Fibroblast of skin of right biceps (primary cell): ENCODE data around the gene LVRN.

Source experiments
- DNase-seq: peaks from one replicate; pipeline ENCODE4 v3.0.0-alpha.2; 2013

LVRN gene

DNA sequence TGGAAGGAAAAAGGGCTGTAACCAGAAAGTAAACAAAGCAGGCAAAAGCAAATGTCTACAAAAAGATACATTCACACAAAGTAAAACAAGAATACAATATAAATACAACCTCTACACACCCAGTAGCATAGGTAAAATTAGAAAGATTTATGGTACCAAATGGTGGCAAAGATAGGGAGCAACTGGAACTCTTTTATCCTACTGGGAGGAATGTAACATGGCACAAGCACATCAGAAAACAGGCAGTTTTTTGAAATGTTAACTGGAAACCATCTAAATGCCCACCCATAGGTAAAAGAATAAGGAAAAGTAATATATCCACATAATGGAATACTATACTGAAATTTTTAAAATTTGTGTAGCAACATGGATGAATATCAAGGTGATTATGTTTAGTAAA lies 61.3 kb downstream of the LVRN start:
- no peak for DNase-seq

- DNase-seq = no peak
Observed at GRCh38 chr5:116025866-116026265, 63.6 kb downstream of the LVRN start.

DNA sequence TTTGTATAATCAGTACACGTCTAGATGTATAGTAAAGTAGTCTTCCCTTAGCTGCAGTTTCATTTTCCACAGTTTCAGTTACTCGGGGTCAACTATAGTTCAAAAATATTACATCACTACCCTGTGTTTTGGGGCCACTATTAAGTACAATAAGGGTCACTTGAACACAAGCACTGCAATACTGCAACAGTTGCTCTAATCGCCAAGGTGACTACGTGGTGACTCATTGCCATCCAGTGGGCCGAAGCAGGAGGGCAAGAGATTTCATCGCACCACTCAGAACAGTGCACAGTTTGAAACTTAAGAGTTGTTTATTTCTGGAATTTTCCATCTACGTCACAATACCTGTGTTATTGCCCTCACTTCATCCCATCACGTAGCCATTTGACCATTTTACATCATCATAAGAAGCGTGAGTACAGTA lies 69.8 kb downstream of the LVRN start, which contains the start of gene ARL14EPL:
TSS of gene ARL14EPL (plus strand) at position 379 of the 424 bp plus-strand sequence. CDS start 18,994 bp downstream, outside the sequence.
- DNase-seq = peak; percentile 77

GRCh38 chr5:116032991-116033390 lies 70.7 kb downstream of the LVRN start:
- no peak for DNase-seq

DNA sequence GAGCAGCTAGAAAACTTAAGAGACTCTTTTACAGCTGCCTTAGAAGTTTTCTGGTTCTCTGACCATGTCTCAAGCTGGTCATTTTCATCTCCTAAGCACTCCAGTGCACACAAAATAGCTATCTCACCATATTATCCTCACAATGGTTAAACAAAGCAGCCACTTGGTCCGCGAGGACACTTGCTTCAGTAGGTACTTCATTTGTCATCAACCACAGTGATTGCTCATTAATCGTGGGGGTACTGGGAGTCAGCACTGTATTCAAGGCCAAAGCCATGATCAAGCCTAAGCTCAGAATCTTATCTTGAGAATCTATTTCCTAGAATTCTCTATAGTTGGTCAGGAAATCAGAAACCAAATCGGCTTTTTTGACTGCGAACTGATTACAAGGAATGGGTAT lies 72.8 kb downstream of the LVRN start:
- no peak for DNase-seq

DNA sequence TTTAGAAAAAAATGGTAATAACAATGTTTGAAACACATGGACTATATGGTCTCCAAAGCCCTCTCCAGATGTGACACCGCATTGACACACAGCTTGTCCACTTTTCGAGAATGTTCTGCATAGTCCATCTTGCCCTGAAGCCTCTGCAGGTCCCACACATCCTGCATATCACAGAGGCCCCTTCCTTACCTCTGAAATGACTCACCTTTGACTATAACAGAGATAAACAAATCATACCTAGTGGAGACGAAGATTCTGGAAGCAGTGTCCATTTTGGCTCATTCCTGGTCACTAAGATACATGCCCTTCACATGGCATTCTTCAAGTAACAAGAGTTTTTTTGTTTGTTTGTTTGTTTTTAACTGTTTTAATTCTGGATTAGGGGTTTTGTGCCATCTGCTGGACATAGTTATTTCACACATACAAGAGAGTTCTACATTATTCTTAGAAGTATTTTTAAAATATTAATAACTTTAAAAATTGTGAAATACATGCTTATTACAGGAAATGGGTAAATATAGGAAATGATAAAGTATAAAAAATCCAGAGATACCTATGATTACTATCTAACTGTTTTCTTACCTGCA lies 75.1 kb downstream of the LVRN start:
- DNase-seq = no peak

GRCh38 chr5:116038817-116039216 lies 76.5 kb downstream of the LVRN start:
- no peak for DNase-seq

GRCh38 chr5:116042375-116042774 lies 80.1 kb downstream of the LVRN start:
- no peak for DNase-seq

DNA sequence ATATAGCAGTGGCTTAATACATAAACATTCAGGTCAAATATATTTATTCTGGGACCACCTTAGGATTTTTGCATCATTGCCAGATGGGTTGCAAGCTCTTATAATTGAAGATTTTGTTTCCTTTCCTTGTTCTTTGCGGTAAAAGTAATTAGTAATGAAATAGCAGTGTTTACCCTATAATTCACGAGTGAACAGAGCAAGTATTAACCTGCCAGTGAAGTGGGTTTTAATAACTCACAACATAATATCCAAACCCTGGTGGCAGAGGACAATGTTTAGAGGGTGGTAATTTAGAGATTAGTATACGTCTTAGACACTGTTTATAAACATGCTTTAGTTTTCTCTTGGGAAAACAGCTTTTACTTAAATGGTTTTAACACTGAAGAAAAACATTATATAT lies 81.8 kb downstream of the LVRN start:
- no peak for DNase-seq

- DNase-seq = no peak
Observed at GRCh38 chr5:116045821-116046220, 83.5 kb downstream of the LVRN start.

DNA sequence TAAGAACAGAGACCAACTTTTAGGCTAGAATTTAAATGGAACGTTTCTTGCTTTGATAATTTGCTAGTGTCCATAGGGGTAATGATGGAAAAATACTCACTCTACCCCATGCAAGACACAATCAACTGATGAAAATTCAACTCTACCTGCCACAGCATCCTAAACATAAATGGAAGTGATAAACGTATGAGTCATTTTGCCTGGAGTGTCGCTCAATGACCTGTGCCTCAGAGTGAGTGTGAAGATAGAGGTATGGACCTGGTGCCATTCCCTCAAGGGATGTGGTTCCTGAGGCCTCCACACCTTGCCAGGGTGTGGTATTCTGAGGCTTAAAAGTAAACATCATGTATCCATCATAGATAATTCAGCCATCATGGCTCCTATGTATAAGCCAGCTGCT lies 84.0 kb downstream of the LVRN start:
- DNase-seq = no peak

GRCh38 chr5:116046823-116047222 lies 84.5 kb downstream of the LVRN start:
- DNase-seq = no peak

GRCh38 chr5:116058346-116058936 lies 96.2 kb downstream of the LVRN start:
- no peak for DNase-seq

- DNase-seq = no peak
Observed at GRCh38 chr5:116062352-116062751, 100.1 kb downstream of the LVRN start.

DNA sequence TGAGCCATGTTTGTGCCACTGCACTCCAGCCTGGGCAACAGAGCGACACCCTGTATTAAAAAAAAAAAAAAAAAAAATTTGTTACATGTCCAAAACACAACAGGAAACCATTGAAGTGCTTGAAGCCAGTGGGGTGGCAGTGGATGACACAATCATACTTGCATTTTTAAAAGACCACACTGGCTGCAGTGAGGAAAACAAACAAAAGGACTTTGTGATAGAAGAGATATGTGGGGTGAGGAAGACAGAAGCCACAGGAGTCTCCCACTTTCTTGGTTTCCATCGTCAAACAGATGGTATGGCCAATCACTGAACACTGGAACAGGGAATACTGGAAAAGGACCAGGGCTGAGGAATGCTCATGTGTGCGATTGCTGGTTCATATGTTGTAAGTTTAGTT lies 101.7 kb downstream of the LVRN start:
- no peak for DNase-seq

DNA sequence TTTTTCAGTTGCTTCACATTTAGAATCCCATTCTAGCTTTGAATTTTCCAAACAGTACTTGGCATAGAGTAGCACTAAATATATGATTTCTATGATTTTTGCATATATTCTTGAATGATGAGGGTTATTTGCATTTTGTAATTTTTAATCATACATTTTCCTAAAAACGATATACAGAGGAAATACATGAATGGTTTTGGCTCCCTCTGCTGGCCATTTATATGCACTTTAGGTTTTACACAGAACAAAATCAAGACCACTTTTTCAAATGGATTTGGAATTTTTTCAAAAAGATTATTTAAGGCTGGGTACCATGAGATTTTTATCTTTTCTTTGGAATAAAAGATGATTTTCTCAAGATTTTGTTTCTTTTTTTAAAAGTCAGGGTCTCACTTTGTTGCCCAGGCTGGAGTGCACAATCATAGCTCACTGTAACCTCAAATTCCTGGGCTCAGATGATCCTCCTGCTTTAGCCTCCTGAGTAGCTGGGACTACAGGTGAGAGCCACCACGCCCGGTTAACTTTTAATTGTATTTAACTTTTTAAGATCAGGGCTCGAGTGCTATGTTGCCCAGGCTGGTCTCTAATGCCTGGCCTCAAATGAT lies 105.9 kb downstream of the LVRN start:
- DNase-seq = peak; percentile 53

- DNase-seq = no peak
Observed at GRCh38 chr5:116071211-116071610, 108.9 kb downstream of the LVRN start.

DNA sequence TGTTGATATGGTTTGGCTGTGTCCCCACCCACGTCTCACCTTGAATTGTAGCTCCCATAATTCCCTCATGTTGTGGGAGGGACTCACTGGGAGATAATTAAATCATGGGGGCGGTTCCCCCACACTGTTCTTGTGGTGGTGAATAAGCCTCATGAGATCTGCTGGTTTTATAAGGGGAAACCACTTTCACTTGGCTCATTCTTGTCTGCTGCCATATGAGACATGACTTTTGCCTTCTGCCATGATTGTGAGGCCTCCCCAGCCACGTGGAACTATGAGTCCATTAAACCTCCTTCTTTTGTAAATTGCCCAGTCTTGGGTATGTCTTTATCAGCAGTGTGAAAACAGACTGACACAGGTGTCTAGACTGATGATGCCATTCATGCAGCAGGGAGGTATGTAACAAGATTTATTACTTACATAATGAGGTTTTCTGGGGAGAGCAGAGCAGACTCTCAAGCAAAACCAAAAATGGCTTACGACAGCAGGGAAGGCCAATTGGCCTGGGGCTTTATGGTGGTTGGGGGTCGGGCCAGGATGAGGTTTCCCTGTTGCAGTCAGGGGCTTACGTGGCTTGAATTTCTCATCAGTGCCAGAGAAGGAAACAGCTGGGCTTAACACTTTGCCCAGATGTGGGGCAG lies 113.0 kb downstream of the LVRN start:
- no peak for DNase-seq

- no peak for DNase-seq
Observed at GRCh38 chr5:116076496-116076895, 114.2 kb downstream of the LVRN start.
